Parathyroid adenoma (tissue), 2 donors: ENCODE results near the gene PRKN.

Experiments used
- H2AFZ ChIP-seq: fragments of 300-600 bp; sonication (generic); one replicate; pipeline ENCODE4 v1.7.0; 2017; ENCODE audit warnings: antibody characterized with exemption, mild to moderate bottlenecking
- H3K27ac ChIP-seq: fragments of 300-600 bp; sonication (generic); one replicate; pipeline ENCODE4 v1.7.0; 2017
- H3K27me3 ChIP-seq: fragments of 300-600 bp; sonication (generic); one replicate; pipeline ENCODE4 v1.7.0; 2017; ENCODE audit warnings: low read length; ENCODE audit not compliant: control insufficient read depth, insufficient read depth
- H3K36me3 ChIP-seq: fragments of 300-600 bp; sonication (generic); one replicate; pipeline ENCODE4 v1.7.0; 2017; ENCODE audit warnings: low read length; ENCODE audit not compliant: control insufficient read depth, insufficient read depth
- H3K4me1 ChIP-seq: fragments of 300-600 bp; sonication (generic); one replicate; pipeline ENCODE4 v1.7.0; 2017; ENCODE audit warnings: control low read depth
- H3K4me2 ChIP-seq: fragments of 300-600 bp; sonication (generic); one replicate; pipeline ENCODE4 v1.7.0; 2017; ENCODE audit warnings: low read length
- H3K4me3 ChIP-seq: fragments of 300-600 bp; sonication (generic); one replicate; pipeline ENCODE4 v1.7.0; 2017; ENCODE audit warnings: low read depth, low read length
- H3K79me2 ChIP-seq: fragments of 300-600 bp; sonication (generic); one replicate; pipeline ENCODE4 v1.7.0; 2017; ENCODE audit warnings: control low read depth
- H3K9ac ChIP-seq: fragments of 300-600 bp; sonication (generic); one replicate; pipeline ENCODE4 v1.7.0; 2017; ENCODE audit warnings: mild to moderate bottlenecking
- H3K9me3 ChIP-seq: fragments of 300-600 bp; sonication (generic); one replicate; pipeline ENCODE4 v1.7.0; 2017; ENCODE audit warnings: low read length; ENCODE audit not compliant: control insufficient read depth
- CTCF ChIP-seq: fragments of 300-600 bp; sonication (generic); IDR thresholded peaks from one replicate; pipeline ENCODE4 v1.7.0; 2017; ENCODE audit warnings: antibody characterized with exemption, mild to moderate bottlenecking
- donor health status: primary hyperparathyroidism.

Gene PRKN

GRCh38 chr6:161476711-161477110 is 1250.9 kb downstream of the PRKN start:
- Histone ChIP-seq H3K4me3 (no peak overlapping the region), H2AFZ (no peak overlapping the region), H3K9me3 (no peaks in the 10 kb centered on the region), H3K27ac (no peak overlapping the region), H3K79me2 (no peaks in the 10 kb centered on the region), H3K36me3 (no peaks in the 10 kb centered on the region), H3K4me2 (no peak overlapping the region), H3K4me1 (no peaks in the 10 kb centered on the region), H3K27me3 (no peaks in the 10 kb centered on the region), H3K9ac (no peak overlapping the region)
- TF ChIP-seq CTCF: no peak

- H3K4me1 ChIP-seq: no peaks in the 10 kb centered on the region
- H3K9ac ChIP-seq: no peak overlapping the region
- no peak for TF ChIP-seq CTCF
- H3K9me3 ChIP-seq: no peaks in the 10 kb centered on the region
- H3K27ac ChIP-seq: no peak overlapping the region
- H3K36me3 ChIP-seq: no peaks in the 10 kb centered on the region
- H3K79me2 ChIP-seq: no peaks in the 10 kb centered on the region
- H2AFZ ChIP-seq: no peak overlapping the region
- H3K4me3 ChIP-seq: no peak overlapping the region
- H3K27me3 ChIP-seq: no peaks in the 10 kb centered on the region
- no peak overlapping the region for H3K4me2 ChIP-seq
Observed at GRCh38 chr6:161465403-161465802, 1262.2 kb downstream of the PRKN start.

DNA sequence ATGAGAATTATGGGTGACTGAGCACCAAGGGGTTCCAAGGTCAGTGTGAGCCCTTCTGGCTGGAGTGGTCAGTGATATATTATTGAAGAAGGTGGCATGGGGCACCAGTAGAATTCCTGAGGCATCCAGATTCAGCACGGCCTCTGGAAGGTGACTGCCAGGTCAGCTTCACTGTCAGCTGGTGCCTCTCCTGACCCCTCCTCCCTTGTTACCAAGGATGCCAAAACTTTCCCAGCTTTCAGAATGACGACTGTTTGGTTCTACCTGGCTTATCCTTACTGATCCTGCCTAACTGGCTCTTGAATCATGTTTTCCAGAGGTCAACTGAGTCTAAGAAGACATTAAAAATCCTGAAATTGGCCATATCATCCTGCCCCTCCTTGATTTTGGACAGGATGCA is 1264.5 kb downstream of the PRKN start:
- H3K36me3 ChIP-seq: no peaks in the 10 kb centered on the region
- H3K9ac ChIP-seq: no peak overlapping the region
- H3K4me1 ChIP-seq: no peaks in the 10 kb centered on the region
- H3K4me2 ChIP-seq: no peak overlapping the region
- TF ChIP-seq CTCF: no peak
- no peaks in the 10 kb centered on the region for H3K9me3 ChIP-seq
- no peak overlapping the region for H2AFZ ChIP-seq
- H3K4me3 ChIP-seq: no peak overlapping the region
- no peaks in the 10 kb centered on the region for H3K79me2 ChIP-seq
- no peaks in the 10 kb centered on the region for H3K27me3 ChIP-seq
- no peak overlapping the region for H3K27ac ChIP-seq

DNA sequence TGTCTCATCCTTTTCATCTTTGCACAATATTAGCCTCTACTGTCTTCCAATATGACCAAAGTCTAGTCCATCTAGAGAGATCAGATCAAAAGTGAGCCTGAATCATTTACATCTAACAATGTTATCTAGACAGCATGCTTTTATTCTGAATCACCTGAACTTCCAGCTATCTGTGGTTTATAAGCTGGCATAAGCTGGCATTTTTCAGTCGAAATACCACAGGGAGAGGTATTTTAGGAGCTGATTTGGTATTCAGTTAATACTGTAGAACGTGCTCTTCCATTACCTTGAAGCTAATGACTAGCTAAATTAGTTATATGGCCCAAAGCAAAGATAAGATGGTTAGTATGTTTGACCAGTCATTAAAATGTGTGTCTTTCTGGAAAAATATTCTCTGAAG is 1265.4 kb downstream of the PRKN start:
- H3K4me2 ChIP-seq: no peak overlapping the region
- TF ChIP-seq CTCF: no peak
- no peak overlapping the region for H3K27ac ChIP-seq
- H3K9ac ChIP-seq: no peak overlapping the region
- H3K4me1 ChIP-seq: no peaks in the 10 kb centered on the region
- H2AFZ ChIP-seq: no peak overlapping the region
- no peaks in the 10 kb centered on the region for H3K9me3 ChIP-seq
- no peaks in the 10 kb centered on the region for H3K79me2 ChIP-seq
- no peaks in the 10 kb centered on the region for H3K36me3 ChIP-seq
- no peak overlapping the region for H3K4me3 ChIP-seq
- no peaks in the 10 kb centered on the region for H3K27me3 ChIP-seq

GRCh38 chr6:161459008-161459615 is 1268.5 kb downstream of the PRKN start:
- H3K4me3 ChIP-seq: no peak overlapping the region
- H3K4me1 ChIP-seq: no peaks in the 10 kb centered on the region
- H3K9me3 ChIP-seq: no peaks in the 10 kb centered on the region
- no peak overlapping the region for H3K4me2 ChIP-seq
- no peak overlapping the region for H2AFZ ChIP-seq
- no peaks in the 10 kb centered on the region for H3K27me3 ChIP-seq
- H3K36me3 ChIP-seq: no peaks in the 10 kb centered on the region
- H3K27ac ChIP-seq: no peak overlapping the region
- TF ChIP-seq CTCF: no peak
- H3K9ac ChIP-seq: no peak overlapping the region
- no peaks in the 10 kb centered on the region for H3K79me2 ChIP-seq
